Peyer's patch (tissue), 4 donors: ENCODE data around the gene C16orf89.

Source experiments
- CTCF ChIP-seq, 6 experiments: fragments of 450-650 bp in 4 of 6; fragments of 200-600 bp in 2 of 6; sonication (generic) in 1 of 6; IDR thresholded peaks; one replicate each; pipeline ENCODE4 v1.5.1; 2017 to 2019; ENCODE audit warnings: antibody characterized with exemption in 6 of 6, mild to moderate bottlenecking in 3 of 6, moderate library complexity in 1 of 6
- POLR2A ChIP-seq, 2 donors: fragments of 450-650 bp; IDR thresholded peaks; one replicate each; pipeline ENCODE4 v1.5.1; 2017; ENCODE audit warnings: antibody characterized with exemption in 2 of 2, mild to moderate bottlenecking in 2 of 2, moderate library complexity in 2 of 2

GRCh38 chr16:5018793-5019192, 47.0 kb downstream of the C16orf89 start:
- TF ChIP-seq CTCF (IDR thresholded peaks at IDR 0.05) (no peak), POLR2A (IDR thresholded peaks at IDR 0.05) (no peak)
